Hematopoietic multipotent progenitor cell treated with erythropoietin and hydrocortisone succinate and interleukin-3 and kit ligand, for 6 days (in vitro differentiated cells): ENCODE measurements around the gene FEZF2.

ENCODE experiments used
- DNase-seq: peaks from one replicate; pipeline ENCODE4 v3.0.0-alpha.2; 2015

FEZF2 gene

GRCh38 chr3:62371720-62372591, 1.4 kb downstream of the FEZF2 start:
- no peak for DNase-seq

GRCh38 chr3:62370858-62371719, 2.3 kb downstream of the FEZF2 start:
- no peak for DNase-seq

- DNase-seq = no peak
Observed at GRCh38 chr3:62370112-62370857, 3.1 kb downstream of the FEZF2 start.

- DNase-seq = no peak
Observed at GRCh38 chr3:62369476-62369743, 3.9 kb downstream of the FEZF2 start.

- peak; percentile 26 for DNase-seq
Observed at GRCh38 chr3:62368705-62369475, 4.5 kb downstream of the FEZF2 start.

GRCh38 chr3:62368290-62368704, 5.1 kb downstream of the FEZF2 start:
- DNase-seq = no peak

- no peak for DNase-seq
Observed at GRCh38 chr3:62367763-62368195, 5.6 kb downstream of the FEZF2 start.

GRCh38 chr3:62366126-62366484, 7.2 kb downstream of the FEZF2 start:
- no peak for DNase-seq

- no peak for DNase-seq
Observed at GRCh38 chr3:62365391-62366125, 7.8 kb downstream of the FEZF2 start.

- DNase-seq = no peak
Observed at GRCh38 chr3:62364191-62364590, 9.2 kb downstream of the FEZF2 start.

GRCh38 chr3:62363275-62363674, 10.1 kb downstream of the FEZF2 start:
- DNase-seq = no peak

GRCh38 chr3:62361824-62362223, 11.5 kb downstream of the FEZF2 start:
- DNase-seq = no peak

GRCh38 chr3:62361261-62361660, 12.1 kb downstream of the FEZF2 start:
- DNase-seq = no peak

- DNase-seq = no peak
Observed at GRCh38 chr3:62359531-62359930, 13.8 kb downstream of the FEZF2 start.

GRCh38 chr3:62356356-62356755, 17.0 kb downstream of the FEZF2 start:
- DNase-seq = no peak

GRCh38 chr3:62355703-62356102, 17.6 kb downstream of the FEZF2 start:
- no peak for DNase-seq

GRCh38 chr3:62343755-62344154, 29.6 kb downstream of the FEZF2 start:
- DNase-seq = no peak

GRCh38 chr3:62335196-62335595, 38.2 kb downstream of the FEZF2 start:
- no peak for DNase-seq

GRCh38 chr3:62332835-62333244, 40.5 kb downstream of the FEZF2 start:
- peak; percentile 56 for DNase-seq

GRCh38 chr3:62332017-62332416, 41.3 kb downstream of the FEZF2 start:
- no peak for DNase-seq

GRCh38 chr3:62329971-62330370, 43.4 kb downstream of the FEZF2 start:
- DNase-seq = no peak

- no peak for DNase-seq
Observed at GRCh38 chr3:62325896-62326295, 47.5 kb downstream of the FEZF2 start.
